Stimulated activated CD4-positive, alpha-beta T cell treated with anti-CD3 and anti-CD28 coated beads, Interleukin-1b, Interleukin-23, amount 100 ng/mL, for 1 hour (primary cell): ENCODE measurements around the gene SYT7.
"Not testable (repeated sequence)": the region's sequence is repeated elsewhere in the genome, so short reads cannot be mapped to it uniquely, and the experiment has no call there.

Experiments
- DNase-seq, 2 donors: peaks; one replicate each; pipeline ENCODE4 v3.0.0-alpha.2; 2020; ENCODE audit warnings: low read depth in 2 of 2

SYT7 gene

DNA sequence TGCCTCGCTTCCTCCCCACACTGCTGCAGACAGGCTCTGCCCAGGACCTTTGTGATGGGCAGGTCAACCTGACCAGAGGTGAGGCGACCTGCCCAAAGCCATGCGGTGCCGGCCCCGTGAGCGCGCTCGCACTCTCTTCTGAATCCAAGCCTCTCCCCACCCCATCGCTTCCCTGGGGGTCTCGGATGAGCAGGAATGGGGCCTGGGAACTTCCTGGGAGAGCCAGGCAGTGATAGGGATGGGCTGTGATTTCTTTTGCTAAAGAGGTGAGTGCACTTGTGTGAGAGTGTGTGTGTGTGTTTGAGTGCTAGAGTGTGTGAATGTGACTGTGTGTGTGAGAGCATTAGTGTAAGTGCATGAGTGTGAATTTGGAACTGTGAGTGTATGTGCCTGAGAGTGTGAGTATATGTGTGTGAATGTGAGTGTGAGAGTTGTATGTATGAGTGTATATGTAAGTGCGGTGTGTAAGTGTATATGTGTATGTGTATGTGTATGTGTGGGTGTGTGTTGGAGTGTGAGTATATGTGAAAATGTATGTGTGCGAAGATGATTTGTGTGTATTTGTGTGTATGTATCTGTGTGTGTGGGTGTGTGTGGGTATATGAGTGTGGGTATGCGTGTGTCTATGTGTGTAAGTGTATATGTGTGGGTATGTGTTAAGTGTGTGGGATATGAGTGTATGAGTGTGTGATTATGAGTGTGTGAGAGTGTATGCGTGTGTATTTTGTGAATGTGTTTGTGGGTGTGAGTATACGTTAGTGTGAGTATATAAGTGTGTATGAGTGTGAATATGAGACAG is 84.1 kb downstream of the SYT7 start:
- DNase-seq: no peak

DNA sequence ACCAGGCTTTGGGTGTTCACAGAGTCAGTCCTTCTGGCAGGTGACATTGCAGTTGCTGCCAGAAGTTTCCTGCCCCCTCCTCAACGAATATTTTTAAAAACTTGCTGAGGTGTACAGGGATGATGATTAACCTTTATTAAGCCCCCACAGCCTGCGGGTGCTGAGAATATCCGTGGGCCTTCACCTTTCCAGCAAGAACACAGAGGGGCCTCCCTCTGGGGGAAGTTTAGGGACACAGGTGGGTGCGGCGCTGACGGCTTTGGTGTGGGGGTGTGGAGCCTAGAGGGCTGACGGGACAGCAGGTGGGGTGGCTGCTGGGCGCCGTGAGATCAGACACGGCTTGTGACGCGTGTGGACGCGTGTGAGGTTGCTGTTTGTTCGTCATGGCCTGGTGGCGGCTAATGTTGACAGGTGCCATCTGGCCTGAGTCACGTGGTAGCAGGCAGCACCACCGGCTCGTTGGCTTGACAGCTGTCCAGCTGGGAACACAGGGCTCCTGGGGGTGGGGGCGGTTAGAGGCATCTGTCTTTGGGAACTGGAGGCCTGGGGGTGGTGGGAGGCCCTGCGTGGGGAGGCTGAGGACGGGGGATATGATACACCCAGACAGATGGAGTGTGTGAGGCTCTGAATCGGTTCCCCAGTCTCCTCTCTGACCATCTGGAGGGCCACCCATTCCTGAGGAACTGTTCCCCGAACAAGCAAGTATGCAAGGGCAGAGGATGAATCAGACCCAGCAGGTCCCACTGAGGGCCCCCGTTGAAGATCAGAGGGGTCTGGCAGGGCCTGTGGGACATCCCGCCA is 84.9 kb downstream of the SYT7 start:
- no peak for DNase-seq

DNA sequence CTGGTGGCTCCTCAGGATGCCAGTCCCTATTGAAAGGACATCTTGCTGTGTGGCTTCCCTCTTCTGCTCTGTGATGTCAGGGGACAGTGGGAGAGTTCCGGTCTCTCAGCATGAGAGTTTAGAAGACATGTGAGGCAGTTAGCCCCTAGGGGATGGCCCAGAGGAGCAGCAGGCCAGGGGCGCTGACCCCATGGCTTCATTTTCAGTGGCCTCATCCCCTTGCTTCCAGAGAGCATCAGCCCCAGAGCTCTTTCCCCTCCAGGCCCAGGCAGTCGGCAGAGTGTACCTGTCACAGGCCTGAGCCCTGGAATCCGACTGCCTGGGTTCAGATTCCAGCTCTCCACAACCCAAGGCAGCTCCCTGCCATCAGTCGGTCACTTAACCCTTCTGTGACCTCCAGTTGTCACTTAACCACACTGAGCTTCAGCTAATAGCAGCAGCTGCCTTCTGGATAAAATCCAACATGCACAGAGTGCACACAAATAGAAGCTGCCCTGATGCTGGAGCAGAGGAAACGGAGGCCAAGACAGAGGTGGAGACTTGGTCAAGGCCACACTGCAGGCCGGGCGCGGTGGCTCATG is 86.4 kb downstream of the SYT7 start:
- DNase-seq: no peak

DNA sequence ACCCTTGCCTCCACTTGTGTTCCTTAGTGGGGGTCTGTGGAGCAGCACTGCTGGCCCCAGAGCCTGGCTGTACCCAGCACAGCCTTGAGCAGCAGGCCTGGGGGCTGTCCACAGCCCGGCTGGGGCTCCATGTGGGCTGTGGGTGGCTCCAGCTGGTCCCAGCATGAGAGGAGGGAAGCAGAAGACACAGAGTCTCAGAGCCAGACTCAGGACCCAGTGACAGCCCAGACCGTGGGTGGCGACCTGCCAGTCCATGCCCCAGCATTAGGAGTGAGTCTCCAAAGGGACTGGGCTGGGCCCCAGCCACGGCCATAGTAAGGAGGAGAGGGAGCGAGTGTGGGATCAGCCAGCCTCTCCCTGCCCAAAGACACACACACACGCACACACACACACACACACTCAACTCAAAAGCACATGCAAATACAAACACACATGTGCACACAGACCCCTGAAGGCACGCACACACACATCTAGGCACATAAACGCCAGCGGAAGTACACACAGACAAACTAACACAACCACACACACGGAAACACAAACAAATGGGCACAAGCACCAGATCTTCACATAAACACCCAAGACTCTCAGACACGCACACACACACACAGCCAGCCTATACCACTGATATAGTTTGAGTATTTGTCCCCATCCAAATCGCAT is 89.0 kb downstream of the SYT7 start:
- DNase-seq: no peak

DNA sequence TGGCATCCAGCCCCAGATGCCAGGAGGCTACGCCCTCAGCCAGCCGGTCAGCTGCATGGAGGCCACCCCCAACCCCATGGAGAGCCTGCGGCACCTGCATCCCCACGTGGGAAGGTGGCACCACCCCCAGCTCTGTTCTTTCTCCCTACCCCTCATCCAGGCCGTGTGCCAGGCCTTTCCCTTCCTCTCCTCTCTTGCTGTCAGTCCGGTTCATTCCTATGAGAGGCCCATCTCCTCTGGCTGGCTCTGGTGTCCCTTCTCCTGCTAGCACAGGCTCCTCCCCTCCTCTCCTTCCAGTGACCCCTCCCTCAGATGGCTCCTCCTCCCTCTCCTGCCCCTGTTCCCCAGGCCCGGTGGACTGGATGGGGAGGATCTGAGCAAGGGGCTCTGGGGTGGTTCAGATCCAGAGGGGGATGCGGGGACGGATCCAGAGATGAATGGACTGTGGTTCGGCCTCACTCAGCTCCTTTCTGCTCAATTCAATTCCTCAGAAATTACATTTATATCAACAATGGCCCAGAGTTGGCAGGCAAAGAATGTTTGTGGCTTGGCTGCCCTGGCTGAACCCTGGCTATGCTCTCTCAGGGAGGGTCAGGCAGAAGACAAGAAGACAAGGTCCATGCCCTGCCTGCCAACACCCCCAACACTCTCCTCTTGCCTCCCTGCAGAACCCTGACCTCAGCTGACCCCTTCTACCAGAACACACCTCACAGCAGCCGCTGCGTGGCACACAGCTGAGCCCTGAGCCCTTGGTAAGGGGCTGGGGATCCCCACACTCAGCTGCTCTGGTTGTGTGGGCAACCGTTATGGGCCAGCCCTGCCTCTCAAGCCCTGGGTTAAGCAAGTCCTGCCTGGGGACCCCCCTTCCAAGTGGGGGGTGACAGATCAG is 90.8 kb downstream of the SYT7 start:
- no peak for DNase-seq

DNA sequence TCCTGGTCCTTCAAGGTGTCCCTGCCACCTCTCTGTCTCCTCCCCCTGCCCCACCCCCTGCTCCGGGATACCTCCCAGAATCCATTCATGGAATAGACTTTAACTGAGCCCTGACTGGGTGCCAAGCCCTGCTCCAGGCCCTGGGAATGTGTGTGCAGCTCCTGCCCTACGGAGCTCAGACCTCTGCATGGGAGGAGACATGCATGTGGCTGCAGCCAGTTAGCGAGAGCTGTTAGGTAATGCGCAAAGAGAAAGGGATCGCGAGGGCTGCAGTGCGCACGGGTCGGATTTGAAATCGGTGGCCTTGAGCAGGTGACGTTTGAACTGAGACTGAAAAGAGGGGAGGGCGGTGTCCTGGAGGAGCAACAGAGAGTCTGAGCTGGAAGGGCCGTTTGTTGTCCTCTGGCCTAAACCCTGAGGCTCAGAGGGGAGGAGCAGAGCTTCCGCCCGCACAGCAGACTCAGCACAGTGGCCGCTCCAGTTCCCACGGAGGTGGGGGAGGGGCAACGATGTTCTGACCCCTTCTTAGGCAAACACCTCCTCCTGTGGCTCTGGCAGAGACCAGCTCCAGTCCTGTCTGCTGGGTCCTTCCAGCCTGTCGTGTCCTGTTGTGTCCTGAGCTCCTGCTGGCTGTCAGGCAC is 92.1 kb downstream of the SYT7 start:
- DNase-seq: no peak

DNA sequence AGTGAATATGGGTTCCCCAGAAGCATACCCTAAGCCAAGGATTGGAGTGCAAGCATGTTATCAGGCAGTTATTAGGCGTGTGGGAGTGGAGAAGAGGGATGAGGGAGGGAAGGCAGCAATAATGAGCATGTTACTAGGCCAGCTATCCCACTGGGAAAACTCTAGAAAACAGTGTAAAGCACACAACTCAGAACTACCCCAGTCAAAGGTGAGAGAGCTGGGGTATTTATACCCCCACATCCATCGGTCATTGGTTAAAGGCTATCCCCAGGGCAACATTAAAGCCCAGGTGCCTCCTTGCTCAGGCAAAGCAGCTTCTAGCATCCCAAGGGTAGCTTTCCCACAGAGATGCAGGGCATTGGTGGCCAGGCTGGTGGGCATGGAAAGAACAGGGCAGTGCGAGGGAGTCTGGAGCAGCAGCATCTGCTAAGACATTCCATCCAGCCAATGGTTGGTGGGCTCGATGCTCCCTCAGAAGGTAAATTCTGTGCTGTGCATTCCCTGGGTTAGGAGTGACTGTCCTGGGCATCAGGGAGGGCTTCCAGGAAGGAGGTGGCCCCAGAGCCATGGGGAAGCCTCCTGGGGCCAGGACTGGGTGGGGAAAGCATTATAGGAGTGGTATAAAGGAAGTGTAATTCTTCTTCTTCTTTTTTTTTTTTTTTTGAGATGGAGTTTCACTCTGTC is 93.4 kb downstream of the SYT7 start:
- no peak for DNase-seq

DNA sequence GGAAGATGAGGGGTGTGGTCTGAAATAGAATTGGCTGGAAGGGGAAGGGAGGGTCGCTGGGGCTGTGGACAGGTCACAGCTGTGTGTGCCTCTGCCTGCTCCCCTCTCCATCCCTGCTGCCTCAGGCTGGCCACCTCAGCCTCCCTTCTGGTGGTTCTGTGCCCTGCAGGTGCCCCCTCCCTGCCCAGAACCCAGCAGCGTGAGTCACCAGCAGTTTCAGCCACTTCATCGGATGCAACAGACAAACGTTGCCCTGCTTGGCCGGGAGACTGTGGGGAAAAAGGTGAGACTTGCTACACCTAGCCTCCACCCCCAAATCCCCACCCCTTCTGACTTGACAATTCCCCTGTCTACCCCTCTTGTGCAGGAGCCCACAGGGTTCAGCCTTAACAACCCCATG is 94.1 kb downstream of the SYT7 start:
- no peak for DNase-seq

DNA sequence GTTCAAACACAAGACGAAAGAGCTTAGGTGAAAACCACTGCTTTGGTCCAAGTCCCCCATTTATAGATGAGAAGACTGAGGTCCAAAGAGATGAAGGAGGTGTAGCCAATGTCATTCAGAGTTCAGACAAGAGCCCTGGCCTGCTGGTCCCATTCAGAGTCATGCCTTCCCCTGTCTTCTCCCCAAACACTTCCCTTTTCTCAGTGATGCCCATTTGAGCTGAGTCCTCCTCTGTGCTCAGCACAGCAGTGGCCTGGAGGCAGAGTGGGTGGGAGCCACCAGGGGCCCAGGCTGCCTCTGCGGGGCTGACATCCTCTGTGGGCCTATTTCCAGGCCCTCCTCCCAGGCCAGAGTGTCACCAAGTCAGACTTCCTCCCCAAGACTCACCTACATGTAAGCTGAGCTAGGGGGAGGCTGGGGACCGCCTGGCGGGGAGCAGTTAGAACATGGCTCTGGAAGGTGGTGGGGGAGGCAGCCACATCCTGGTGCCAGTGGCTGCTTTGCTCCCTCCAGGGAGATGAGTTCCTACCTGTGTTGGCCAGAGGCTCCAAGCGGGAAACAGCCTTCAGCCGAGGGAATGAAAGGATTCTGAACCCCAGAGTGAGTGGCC is 94.8 kb downstream of the SYT7 start:
- DNase-seq: no peak

DNA sequence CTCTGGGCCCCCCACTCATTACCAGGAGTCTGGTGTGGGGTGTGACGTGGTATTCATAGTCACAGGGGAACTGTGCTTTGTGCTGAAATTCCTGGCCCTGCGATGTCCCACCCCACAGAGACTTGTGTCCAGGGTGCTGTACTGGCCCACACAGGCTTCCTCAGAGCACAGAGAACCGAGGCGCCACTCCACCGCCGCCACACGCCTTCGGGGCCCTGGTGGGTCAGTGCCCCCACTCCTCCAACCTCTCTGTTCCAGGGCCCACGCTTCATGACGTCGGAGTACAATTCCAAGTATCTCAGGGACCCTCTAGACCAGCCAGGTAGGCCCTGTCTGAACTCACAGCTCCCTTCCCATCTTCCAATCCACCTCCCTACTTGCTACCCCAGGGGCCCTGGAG is 95.8 kb downstream of the SYT7 start:
- DNase-seq: no peak

DNA sequence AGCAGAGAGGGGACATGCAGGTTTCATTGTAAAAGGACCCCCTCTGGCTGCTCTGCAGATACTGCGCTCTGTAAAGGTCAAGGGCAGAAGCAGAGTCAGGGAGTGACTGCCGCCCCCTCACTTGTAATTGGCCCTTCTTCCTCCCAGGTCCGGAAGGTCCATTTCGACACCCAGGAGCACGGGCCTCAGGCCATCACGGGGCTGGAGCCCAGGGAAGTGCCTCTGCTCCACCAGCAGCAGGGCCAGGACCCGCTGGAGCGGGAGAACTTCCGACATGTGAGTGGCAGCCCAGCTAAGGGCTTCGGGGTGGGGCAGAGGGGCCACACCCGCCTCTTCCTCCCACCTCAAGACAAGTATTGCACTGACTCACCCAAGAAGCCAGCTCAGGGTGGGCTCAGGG is 96.3 kb downstream of the SYT7 start:
- DNase-seq: no peak

DNA sequence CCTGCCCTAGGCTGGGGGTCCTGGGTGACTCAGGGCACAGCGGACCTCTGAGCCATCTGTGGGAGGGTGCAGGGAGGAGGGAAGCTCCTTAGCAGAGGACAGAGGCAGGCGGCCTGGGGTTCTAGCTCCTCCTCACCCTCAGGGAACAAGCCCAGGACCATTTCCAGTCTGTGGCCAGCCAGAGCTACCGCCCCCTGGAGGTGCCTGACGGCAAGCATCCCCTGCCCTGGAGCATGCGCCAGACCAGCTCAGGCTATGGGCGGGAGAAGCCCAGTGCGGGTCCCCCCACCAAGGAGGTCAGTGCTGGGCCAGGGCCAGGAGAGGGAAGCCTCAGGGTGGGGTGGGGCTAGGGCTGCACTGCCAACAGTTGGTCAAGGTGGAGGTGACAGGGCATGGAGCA is 98.4 kb downstream of the SYT7 start:
- peak in 1 of 2 donors; percentile 9 for DNase-seq

DNA sequence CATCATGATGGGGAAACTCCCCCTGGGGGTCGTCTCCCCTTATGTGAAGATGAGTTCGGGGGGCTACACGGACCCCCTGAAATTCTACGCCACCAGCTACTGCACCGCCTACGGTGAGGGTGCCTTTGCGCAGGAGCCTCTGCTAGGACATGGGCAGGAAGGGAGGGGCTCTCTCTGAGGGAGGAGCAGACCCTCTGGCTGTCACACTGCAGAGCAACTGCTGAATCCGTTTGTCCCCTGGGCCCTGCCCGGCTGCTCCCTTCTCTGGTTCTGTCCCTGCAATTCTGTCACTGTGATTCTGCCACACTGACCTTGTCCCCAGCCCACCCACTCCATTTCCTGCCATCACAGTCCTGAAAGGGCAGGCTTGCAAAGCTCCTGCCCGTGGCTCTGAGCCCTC is 99.1 kb downstream of the SYT7 start:
- no peak for DNase-seq

DNA sequence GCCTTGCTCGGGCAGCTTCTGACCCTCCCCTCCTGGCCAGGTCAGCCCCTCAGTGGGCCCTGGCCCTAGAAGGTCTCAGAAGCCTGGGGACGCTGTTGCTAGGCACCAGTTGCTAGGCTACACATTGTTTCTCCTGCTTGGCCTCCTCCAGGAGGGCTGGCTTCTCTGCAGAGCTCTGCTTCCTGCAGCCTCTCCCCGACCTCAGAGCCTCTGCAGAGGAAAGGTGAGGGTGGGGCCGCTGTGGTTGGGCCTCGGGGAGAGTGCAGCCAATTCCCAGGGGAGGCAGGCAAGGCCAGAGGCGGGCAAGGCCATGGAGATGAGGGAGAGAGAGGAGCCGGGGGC is 99.9 kb downstream of the SYT7 start:
- DNase-seq: no peak

DNA sequence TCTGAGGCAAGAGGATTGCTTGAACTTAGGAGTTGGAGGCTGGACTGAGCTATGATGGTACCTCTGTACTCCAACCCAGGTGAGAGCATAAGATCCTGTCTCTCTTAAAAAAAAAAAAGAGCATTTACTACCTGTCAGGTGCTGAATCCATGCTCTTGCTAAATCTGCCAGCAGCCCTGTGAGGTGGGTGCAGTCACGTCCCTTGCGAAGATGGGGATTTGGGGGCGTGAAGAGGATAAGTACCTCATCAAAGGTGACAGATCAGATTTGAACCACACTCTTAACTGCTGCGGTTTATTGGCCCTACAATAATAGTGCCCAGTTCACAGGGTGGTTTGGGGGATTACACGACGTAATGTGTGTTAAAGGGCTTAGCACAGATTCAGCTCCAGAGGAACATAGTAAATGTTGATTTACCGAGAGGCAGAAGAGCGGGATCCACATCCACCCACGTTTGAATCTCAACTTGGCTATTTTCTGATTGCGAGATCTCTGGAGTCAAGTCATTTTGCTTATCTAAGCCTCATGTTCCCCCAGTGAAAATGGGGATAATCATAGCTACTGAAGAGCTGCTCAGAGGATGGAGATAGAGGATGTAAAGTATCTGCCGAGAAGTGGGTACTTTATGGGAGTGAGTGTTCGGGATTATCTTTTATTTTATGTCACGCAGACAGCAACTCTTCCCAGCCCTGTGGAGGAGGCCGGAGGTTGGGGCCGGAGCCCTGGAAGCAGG is 100.4 kb downstream of the SYT7 start:
- no peak for DNase-seq

DNA sequence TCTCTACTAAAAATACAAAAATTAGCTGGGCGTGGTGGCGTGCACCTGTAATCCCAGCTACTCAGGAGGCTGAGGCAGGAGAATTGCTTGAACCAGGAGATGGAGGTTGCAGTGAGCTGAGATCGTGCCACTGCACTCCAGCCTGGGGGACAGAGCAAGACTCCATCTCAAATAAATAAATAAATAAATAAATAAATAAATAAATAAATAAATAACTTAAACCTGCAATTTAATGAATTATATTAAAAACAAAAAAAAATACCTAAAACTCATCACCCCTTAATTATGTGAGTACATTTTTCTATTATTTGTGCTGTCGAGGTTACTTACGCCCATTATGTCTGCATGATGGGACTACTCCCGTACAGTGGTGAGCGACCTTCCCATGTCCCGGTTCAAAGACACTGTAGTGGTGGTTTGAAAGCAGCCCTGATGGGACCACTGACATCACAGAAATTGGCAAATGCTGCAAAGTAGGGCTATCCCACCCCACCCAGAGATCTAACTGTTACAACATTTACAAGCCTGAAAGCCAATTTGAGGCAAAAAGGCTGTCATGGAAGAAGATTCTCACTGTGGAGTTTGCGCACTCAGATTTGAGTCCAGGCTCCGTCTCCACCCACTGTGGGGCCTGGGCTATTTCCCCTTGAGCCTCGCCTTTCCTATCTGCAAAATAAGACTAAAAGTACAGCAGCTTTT is 101.4 kb downstream of the SYT7 start:
- DNase-seq: not testable (repeated sequence)

DNA sequence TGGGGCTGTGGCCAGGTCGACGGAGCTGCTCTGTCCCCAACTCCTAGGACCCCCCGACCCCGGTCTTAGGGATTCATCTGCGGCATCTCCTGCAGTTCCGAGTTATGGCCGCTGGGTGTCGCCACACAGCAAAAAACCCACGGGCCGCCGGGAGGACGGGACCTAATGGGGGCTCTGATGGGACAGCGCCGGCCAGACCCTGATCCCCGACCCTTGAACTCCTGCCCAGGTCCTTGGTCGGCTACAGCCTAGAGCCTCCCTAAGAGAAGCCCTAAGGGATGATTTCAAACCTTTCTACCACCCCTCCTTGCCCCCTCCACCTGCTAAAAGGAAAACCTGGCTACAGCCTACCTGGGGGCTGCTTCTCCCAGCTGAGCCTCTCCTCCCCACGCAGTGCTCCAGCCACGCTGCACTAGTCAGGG is 103.1 kb downstream of the SYT7 start:
- peak; percentile 7 to 31 for DNase-seq

DNA sequence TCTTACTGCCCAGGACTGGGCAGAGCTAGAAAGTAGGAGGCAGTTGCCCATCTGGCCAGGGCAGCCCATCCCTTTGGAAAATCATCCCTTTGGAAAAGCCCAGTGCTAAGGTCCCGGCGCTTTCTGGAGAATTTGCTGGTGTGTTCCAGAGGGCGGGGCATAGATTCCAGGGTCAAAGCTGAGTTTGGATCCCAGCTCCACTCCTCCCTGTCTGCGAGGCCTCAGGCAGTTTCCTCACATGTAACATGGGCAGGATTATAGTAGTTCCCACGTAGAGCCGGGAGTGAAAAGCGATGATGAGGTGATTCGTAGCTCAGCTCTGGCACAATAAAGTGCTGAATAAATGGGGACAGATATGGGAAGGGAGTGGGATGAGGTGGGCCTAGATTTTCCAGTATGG is 103.8 kb downstream of the SYT7 start:
- DNase-seq: no peak

DNA sequence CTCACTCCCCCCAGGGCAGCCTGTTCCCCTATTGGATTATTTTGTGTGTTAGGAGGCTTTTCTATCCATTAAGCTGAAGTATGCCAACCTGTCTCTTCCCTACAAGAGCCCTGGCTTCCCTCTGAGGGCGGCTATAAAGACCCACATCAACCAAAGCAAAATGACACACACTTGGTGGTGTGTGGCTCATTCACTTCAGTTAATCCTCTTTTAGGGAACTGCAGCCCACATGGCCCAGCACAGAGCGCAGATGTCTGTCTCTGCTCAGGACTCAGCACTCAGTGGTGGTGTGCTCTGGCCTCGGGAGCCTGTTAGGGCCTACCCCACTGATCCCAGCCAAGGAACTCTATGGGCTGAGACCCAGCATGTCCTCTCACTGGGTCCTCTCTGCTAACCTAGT is 104.5 kb downstream of the SYT7 start:
- no peak for DNase-seq
